HG03175 (cell line): Measurements from ENCODE around the gene PDC.

Source experiments
- ATAC-seq: cut with Tn5 transposase; IDR thresholded peaks from one replicate; pipeline ENCODE4 v1.9.1; 2021; ENCODE audit warnings: mild to moderate bottlenecking, moderate library complexity; ENCODE audit not compliant: unreplicated experiment

The PDC gene

GRCh38 chr1:186461014-186461413, at the start of gene PDC:
PDC (minus strand) TSS chr1:186461114; CDS start chr1:186449459, 11,655 bp downstream.
- no peak for ATAC-seq

GRCh38 chr1:186503190-186503589, 42.3 kb upstream of the PDC start:
- ATAC-seq: no peak

- no peak for ATAC-seq
These were observed 41.2 kb upstream of the PDC start for GRCh38 chr1:186502087-186502486.

DNA sequence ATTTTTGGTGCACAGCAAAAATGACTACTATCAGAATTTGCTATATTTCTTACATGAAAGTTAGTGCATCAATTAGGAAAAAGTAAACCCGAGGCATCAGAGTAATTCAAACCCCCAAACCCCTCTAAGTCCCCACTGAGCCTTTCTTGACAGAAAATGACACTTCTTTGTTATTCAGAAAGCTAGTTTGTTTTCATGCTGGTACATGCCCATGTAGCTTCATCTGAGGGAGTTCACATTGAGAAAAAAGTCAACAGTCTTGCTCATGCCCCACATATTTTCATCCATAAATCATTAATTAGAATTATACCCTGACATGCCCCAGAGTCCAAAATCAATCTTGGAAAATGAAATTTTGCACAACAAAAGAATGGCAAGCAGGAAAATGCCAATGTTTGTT, 39.9 kb upstream of the PDC start:
- ATAC-seq: no peak

GRCh38 chr1:186499571-186499970, 38.7 kb upstream of the PDC start:
- ATAC-seq: no peak

DNA sequence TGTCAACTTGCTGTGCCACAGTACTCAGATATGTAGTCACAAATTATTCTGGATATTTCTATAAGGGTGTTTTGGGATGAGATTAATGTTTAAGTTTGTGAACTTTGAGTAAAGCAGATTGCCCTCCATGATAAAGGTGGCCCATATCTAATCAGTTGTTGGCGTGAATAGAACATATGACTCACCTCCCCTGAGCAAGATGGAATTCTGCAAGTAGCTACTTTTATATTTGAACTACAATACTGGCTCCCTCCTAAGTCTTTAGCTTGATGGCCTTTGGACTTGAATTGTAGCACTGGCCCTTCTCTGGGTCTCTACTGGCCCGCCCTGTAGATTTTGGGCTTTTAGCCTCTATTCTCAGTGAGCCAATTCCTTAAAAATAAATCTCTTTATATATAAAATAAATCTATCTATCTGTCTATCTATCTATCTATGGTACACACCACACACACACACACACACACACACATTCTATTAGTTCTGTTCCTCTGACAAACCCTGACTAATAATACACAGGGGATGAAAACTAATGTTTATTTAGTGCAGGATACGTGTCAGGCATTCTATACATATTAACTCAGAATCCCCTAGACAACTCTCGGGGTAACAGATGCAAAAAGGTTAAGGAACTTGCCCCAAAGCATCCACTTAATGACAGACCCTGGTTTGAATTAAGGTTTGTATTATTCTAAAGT, 37.9 kb upstream of the PDC start:
- peak; percentile 32 for ATAC-seq

GRCh38 chr1:186498071-186498470, 37.2 kb upstream of the PDC start:
- ATAC-seq: no peak

DNA sequence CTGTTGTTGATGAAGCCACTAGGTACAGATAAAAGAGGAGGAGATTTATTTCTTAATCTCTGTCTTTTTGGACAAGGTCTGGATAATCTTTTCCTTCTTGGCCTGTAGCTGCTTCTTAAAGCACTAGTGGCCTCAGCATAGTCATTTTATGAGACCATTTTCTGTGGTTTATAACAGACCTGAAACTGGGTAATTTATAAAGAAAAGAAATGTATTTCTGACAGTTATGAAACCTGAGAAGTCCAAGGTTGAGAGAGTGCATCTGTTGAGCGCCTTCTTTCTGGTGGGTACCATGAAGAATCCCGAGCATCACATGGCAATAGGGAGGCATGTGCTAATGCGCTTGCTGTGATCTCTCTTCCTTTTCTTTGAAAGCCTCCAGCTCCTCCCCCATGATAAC, 36.7 kb upstream of the PDC start:
- no peak for ATAC-seq

DNA sequence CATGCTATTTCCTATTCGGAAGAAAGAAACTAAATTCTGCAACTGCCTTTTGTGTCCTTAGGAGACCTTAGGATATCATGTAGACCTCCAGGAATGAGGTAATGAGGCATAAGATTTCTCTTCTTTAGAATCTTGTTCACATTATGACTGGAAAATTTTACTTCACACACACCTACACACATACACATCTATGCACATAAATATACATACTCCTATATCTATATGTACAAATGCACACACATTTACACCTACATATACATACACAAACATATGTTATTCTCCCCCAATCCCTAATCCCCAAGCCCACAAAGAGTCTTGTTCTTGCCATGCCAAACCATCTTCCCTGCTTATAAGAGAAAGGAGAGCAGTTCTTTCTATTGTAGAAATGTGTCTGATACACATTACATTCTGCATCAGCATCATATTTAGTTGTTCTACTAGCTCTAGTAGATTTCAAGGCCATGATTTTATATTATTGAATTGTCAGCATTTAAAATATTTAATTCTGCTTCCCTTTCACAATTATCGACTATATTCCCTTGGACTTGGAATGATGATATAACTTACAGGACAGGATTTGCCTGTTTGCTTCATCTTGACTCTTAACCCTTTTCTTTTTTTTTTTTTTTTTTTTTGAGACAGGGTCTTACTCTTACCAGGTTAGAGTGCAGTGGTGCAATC, 35.4 kb upstream of the PDC start:
- ATAC-seq: no peak

- peak; percentile 49 for ATAC-seq
These were observed 33.9 kb upstream of the PDC start for GRCh38 chr1:186494832-186495271.

DNA sequence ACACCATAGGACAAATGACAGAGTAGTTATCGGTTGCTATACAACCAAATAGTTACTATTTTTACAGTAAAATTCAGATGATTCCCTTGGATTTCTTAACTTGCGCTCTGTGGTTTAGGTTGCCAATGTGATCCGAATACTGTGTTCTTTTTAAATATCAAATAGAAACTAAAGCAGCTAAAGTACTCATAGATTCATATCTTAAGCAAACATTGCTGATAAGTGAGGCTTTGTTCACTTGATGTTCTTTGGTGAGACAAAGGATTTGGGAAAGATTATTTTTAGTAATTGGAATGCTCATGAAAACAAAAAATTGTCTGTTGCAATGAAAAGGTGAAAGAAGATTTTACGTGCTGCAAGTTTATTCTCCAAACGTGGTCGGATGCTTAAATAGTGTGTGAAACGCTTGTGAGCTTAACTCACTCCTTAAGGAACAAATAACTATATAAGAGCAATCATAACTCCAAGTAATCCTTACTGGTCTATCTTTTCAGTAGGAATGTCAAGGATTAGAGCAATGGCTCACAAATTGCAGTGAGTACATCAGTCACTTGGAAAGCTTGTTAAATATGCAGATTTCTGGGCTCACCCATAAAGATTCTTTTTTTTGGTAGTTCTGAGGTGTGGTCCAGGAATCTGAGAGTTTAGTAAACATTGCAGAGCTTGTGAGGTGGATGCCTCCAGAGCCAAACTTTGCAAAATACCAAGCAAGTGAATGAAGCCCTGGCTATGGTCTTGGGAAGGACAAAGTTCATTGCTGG, 31.8 kb upstream of the PDC start:
- ATAC-seq: no peak

DNA sequence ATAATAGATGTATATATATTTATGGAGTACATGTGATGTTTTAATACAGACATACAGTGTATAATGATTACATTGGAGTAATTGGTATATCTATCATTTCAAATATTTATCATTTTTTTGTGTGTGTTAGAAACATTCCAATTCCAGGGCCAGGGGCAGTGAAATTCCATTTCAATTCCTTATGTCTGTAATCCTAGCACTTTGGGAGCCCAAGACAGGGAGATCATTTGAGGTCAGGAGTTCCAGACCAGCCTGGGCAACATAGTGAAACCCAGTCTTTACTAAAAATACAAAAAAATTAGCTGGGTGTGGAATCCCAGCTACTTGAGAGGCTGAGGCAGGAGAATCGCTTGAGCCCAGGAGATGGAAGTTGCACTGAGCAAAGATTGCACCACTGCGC, 30.4 kb upstream of the PDC start:
- no peak for ATAC-seq

- no peak for ATAC-seq
These were observed 26.2 kb upstream of the PDC start for GRCh38 chr1:186487163-186487562.

- ATAC-seq: no peak
These were observed 25.1 kb upstream of the PDC start for GRCh38 chr1:186486061-186486460.

- no peak for ATAC-seq
These were observed 22.6 kb upstream of the PDC start for GRCh38 chr1:186483561-186483960.

DNA sequence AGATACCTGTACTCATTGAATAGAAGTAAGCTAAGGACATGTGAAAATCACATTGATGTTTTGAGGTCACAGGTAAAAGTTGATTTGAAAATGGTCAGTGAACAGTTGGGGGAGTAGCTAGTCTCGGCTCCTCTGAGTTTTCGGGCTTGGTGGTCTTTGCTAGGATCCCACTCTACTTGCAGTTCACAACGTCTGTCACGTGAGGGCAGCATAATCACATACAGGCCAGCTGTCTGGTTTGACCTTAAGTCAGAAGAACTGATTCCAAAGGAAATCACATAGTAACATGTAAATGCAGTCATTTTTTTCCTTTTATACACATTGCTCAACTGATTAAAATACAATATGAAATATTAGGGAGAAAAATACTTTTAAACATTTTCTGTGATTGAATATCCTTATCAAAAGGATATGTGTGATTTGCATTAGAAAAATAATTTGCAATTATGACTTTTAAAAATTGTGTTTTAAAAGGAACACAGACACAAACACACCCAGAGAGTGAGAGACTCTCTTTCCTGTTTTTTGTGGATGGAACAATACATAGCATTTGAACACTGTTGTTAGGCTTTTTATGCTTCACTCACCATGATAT, 21.8 kb upstream of the PDC start:
- peak; percentile 72 for ATAC-seq

- ATAC-seq: no peak
These were observed 20.5 kb upstream of the PDC start for GRCh38 chr1:186481303-186481888.

DNA sequence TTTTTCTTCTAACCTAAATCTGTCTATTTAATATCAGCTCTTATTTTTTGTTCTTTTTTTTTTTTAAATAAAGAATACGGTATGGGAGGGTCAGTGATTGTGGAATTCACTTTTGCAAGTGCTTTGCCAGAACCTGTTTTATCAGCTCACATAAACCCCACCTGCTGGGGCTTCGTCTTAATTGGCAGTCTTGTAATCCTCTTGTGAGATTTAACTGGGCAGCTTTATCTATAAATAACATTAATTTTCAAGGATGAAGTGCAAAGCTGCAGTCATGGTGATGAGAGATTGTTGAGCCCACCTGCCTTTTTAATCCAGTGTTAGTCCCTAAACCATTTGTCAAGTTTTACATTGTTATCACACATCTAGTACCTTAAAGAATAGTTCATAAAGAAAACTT, 18.2 kb upstream of the PDC start:
- ATAC-seq: no peak

DNA sequence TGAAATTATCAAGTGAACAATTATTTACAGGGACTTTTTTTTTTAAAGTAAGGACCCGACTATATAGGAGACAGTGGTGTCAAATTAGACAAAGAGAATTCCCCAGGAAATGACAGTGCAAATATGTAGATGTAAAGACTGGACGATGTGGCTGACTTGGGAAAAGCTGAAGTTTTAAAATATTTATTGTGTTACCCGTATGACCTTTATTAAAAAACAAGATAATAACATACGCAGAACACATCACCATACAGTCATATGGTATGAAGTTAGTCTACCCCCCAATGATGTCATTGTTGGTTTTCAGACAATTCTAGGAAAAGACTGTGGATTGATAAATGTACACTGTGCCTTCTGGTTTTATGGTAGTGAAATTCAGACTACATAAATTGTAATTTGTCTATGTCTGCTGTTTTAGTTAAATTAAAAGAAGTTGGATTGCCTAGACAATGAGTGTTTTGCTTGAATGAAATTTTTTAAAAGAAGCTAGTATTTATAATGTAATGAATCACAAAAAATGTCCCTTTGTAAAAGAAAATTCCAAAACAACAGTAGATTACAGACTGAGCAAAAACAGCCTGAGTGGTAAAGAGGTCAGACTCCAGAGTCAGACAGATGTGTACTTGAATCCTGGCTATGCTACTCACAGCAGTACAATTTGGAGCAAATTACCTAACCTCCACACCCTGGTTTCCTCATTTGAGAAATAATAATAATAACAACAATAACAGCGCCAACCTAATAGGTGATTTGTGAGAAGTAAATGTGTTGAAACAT, 15.5 kb upstream of the PDC start:
- ATAC-seq: no peak

DNA sequence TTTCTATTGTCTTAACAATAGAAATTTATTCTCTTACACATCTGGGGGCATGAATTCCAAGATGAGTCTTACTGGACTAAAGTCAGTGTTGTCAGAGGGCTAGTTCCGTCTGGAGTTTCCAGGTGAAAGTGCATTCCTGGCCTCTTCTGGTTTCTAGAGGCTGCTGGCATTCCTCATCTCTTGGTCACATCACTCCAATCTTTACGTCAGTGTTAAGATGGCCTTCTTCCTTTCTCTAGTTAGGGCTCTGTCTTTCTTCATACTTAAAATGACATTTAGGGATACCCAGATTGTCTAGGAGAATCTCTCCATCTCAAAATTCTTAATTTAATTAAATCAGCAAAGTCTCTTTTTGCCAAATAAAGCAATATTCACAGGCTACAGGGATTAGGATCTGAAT, 13.3 kb upstream of the PDC start:
- no peak for ATAC-seq
